Astrocyte (in vitro differentiated cells and primary cell): ENCODE data around the gene ANKMY2. TPM values are rescaled to one million over a fixed set of nuclear protein-coding genes. Genes with fewer than 3 reads are reported as not detected.

Experiments used
- DNase-seq: peaks from one replicate; pipeline ENCODE4 v3.0.0-alpha.2; 2010; ENCODE audit warnings: low read depth
- FAIRE-seq: peaks from 2 replicates; lab custom pipeline; 2011; peaks lifted over from hg19 to GRCh38; lab: Jason Lieb, UNC
- H2AFZ ChIP-seq: 2 replicates; pipeline ENCODE4 v1.6.0; 2012; ENCODE audit warnings: low read depth, low read length, inconsistent platforms
- H3K27ac ChIP-seq: 2 replicates; pipeline ENCODE4 v1.5.1; 2011; ENCODE audit warnings: low read depth, low read length, inconsistent platforms
- H3K27me3 ChIP-seq: 2 replicates; pipeline ENCODE4 v1.6.0; 2011; ENCODE audit warnings: low read length, inconsistent platforms; ENCODE audit not compliant: insufficient read depth
- H3K36me3 ChIP-seq: 2 replicates; pipeline ENCODE4 v1.5.1; 2011; ENCODE audit warnings: low read length, inconsistent platforms; ENCODE audit not compliant: insufficient read depth
- H3K4me1 ChIP-seq: 2 replicates; pipeline ENCODE4 v1.5.1; 2011; ENCODE audit warnings: low read length, inconsistent platforms; ENCODE audit not compliant: insufficient read depth
- H3K4me2 ChIP-seq: 2 replicates; pipeline ENCODE4 v1.6.0; 2012; ENCODE audit warnings: low read length, inconsistent platforms
- H3K4me3 ChIP-seq: 2 replicates; pipeline ENCODE4 v1.5.1; 2011; ENCODE audit warnings: low read depth, mild to moderate bottlenecking, low read length, inconsistent platforms; ENCODE audit not compliant: insufficient read depth
- H3K79me2 ChIP-seq: 2 replicates; pipeline ENCODE4 v1.6.0; 2012; ENCODE audit warnings: mild to moderate bottlenecking, low read length, inconsistent platforms; ENCODE audit not compliant: insufficient read depth
- H3K9ac ChIP-seq: 2 replicates; pipeline ENCODE4 v1.6.0; 2012; ENCODE audit warnings: mild to moderate bottlenecking, low read length, inconsistent platforms
- H3K9me3 ChIP-seq: 2 replicates; pipeline ENCODE4 v1.5.1; 2012; ENCODE audit warnings: low read depth, mild to moderate bottlenecking, low read length, inconsistent platforms; ENCODE audit not compliant: insufficient read depth
- H4K20me1 ChIP-seq: 2 replicates; pipeline ENCODE4 v1.6.0; 2012; ENCODE audit warnings: low read length, inconsistent platforms; ENCODE audit not compliant: insufficient read depth
- H3K27ac Mint-ChIP-seq: one replicate; pipeline ENCODE4 v1.8.0; 2021; ENCODE audit warnings: mild to moderate bottlenecking, mixed read lengths; ENCODE audit not compliant: unreplicated experiment
- H3K27me3 Mint-ChIP-seq: one replicate; pipeline ENCODE4 v1.8.0; 2021; ENCODE audit warnings: low read depth, mixed read lengths; ENCODE audit not compliant: unreplicated experiment
- H3K36me3 Mint-ChIP-seq: one replicate; pipeline ENCODE4 v1.8.0; 2021; ENCODE audit warnings: low read depth, mixed read lengths; ENCODE audit not compliant: unreplicated experiment
- H3K4me1 Mint-ChIP-seq: one replicate; pipeline ENCODE4 v1.8.0; 2021; ENCODE audit warnings: low read depth, mixed read lengths; ENCODE audit not compliant: unreplicated experiment
- H3K4me3 Mint-ChIP-seq: one replicate; pipeline ENCODE4 v1.8.0; 2021; ENCODE audit warnings: mild to moderate bottlenecking, moderate library complexity, mixed read lengths; ENCODE audit not compliant: unreplicated experiment
- H3K9me3 Mint-ChIP-seq: one replicate; pipeline ENCODE4 v1.8.0; 2021; ENCODE audit warnings: mild to moderate bottlenecking, mixed read lengths; ENCODE audit not compliant: unreplicated experiment
- EZH2 ChIP-seq: IDR thresholded peaks from 2 replicates; pipeline ENCODE4 v1.6.1; 2012; ENCODE audit warnings: mild to moderate bottlenecking, low read length, inconsistent platforms; ENCODE audit not compliant: insufficient read depth
- total RNA-seq: library from RNA; stranded (reverse); gene quantifications from 2 replicates; pipeline ENCODE4 v1.2.1, GENCODE V29; 2021
- TF ChIP-seq, protein P1 (sequence below): IDR thresholded peaks from 2 replicates; pipeline ENCODE4 v1.5.1; 2011; ENCODE audit warnings: low read depth, mild to moderate bottlenecking, inconsistent platforms, low read length, moderate library complexity; ENCODE audit not compliant: insufficient read depth

Gene ANKMY2
- total RNA-seq, 1 donor from 2014 or later: 21.9 TPM

DNA sequence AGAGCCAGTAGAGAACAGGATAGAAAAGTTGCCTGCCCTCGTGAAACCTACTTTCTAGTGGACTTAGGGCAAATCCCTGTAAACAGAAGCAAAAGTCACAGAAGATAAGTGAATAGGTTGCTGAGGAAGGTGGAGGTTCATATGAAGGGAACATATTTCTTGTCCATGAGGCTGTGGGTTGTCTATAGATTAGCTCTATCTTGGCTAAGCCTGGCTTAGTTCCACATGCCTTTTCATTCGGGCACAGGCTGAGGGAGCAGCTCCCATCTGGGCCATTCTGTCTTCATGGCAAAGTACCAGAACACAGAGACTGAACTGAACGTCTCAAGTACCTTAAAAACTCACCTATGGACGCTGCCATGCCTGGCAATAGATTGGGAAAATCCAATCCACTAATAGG, 45.7 kb upstream of the ANKMY2 start:
- no peak overlapping the region for H2AFZ ChIP-seq
- no peaks in the 10 kb centered on the region for H3K9me3 ChIP-seq
- no peaks in the 10 kb centered on the region for H3K27me3 Mint-ChIP-seq
- peaks cover 45% of the 10 kb centered on the region for H3K36me3 ChIP-seq
- no peak overlapping the region for H3K27ac Mint-ChIP-seq
- FAIRE-seq (no peak), DNase-seq (no peak)
- no peaks in the 10 kb centered on the region for H3K79me2 ChIP-seq
- H3K4me3 ChIP-seq: no peak overlapping the region
- peaks cover 4% of the 10 kb centered on the region for H3K4me1 ChIP-seq
- no peak overlapping the region for H3K9ac ChIP-seq
- no peak overlapping the region for H3K27ac ChIP-seq
- H3K4me3 Mint-ChIP-seq: no peak overlapping the region
- H3K36me3 Mint-ChIP-seq: peaks cover 9% of the 10 kb centered on the region
- peaks cover 15% of the 10 kb centered on the region for H3K4me1 Mint-ChIP-seq
- no peaks in the 10 kb centered on the region for H3K27me3 ChIP-seq
- no peak overlapping the region for H3K4me2 ChIP-seq
- no peaks in the 10 kb centered on the region for H3K9me3 Mint-ChIP-seq
- TF ChIP-seq, protein P1, sequence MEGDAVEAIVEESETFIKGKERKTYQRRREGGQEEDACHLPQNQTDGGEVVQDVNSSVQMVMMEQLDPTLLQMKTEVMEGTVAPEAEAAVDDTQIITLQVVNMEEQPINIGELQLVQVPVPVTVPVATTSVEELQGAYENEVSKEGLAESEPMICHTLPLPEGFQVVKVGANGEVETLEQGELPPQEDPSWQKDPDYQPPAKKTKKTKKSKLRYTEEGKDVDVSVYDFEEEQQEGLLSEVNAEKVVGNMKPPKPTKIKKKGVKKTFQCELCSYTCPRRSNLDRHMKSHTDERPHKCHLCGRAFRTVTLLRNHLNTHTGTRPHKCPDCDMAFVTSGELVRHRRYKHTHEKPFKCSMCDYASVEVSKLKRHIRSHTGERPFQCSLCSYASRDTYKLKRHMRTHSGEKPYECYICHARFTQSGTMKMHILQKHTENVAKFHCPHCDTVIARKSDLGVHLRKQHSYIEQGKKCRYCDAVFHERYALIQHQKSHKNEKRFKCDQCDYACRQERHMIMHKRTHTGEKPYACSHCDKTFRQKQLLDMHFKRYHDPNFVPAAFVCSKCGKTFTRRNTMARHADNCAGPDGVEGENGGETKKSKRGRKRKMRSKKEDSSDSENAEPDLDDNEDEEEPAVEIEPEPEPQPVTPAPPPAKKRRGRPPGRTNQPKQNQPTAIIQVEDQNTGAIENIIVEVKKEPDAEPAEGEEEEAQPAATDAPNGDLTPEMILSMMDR: no peak
- TF ChIP-seq EZH2: no peak
- H4K20me1 ChIP-seq: no peaks in the 10 kb centered on the region

DNA sequence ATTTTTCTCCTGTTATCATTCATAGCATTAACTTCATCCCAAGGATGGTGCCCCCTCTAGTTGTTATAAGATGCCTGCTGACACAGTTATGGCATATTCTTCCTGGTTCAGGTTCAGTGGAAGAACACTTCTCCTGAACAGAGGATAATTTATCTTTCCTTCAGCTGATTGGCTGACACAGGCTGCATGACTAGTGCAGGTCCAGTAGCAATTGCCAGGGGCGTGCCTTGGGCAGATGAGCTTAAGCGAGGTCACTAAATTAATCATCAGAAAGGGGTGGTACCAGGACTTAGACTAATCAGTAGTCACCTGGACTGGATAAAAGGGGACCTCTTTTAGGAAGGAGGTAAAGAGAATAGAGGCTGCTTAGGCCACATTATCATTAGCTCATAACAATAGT, 42.7 kb upstream of the ANKMY2 start:
- Histone ChIP-seq H3K27me3 (no peaks in the 10 kb centered on the region), H2AFZ (no peak overlapping the region), H3K9me3 (no peaks in the 10 kb centered on the region), H3K4me1 (no peaks in the 10 kb centered on the region), H3K4me2 (no peak overlapping the region), H3K4me3 (no peak overlapping the region), H3K9ac (no peak overlapping the region), H4K20me1 (no peaks in the 10 kb centered on the region), H3K79me2 (no peaks in the 10 kb centered on the region), H3K27ac (no peak overlapping the region), H3K36me3 (peaks cover 50% of the 10 kb centered on the region)
- DNase-seq: no peak
- H3K4me3 Mint-ChIP-seq: no peak overlapping the region
- TF ChIP-seq, protein P1: no peak
- no peak for TF ChIP-seq EZH2
- peaks cover 9% of the 10 kb centered on the region for H3K36me3 Mint-ChIP-seq
- no peaks in the 10 kb centered on the region for H3K27me3 Mint-ChIP-seq
- FAIRE-seq: no peak
- no peaks in the 10 kb centered on the region for H3K4me1 Mint-ChIP-seq
- no peak overlapping the region for H3K27ac Mint-ChIP-seq
- H3K9me3 Mint-ChIP-seq: no peaks in the 10 kb centered on the region

DNA sequence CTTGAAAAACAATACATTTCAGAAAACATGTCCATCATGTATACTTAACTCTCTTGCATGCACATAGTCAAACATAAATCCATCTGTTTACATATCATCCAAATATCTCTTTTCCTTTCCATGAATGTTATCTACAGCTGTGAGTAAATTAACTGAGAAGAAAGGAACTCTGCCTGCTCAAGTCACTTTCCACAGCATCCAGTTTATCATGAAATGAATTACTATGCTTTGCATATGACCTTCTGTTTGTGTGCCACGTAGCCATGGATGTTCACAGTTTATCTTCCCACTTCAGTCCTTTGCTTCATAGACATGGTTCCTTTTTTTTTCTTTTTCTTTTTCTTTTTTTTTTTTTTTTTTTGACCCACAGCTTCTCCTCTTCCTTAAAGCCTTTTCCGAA, 40.0 kb upstream of the ANKMY2 start:
- no peak overlapping the region for H3K27ac ChIP-seq
- H3K9ac ChIP-seq: no peak overlapping the region
- Mint-ChIP-seq H3K9me3 (no peaks in the 10 kb centered on the region), H3K27ac (peak overlapping the region; percentile 42), H3K36me3 (peaks cover 19% of the 10 kb centered on the region), H3K27me3 (no peaks in the 10 kb centered on the region), H3K4me1 (no peaks in the 10 kb centered on the region), H3K4me3 (no peak overlapping the region)
- no peak overlapping the region for H3K4me3 ChIP-seq
- no peak for DNase-seq
- no peaks in the 10 kb centered on the region for H3K79me2 ChIP-seq
- TF ChIP-seq, protein P1: no peak
- TF ChIP-seq EZH2: no peak
- no peaks in the 10 kb centered on the region for H3K9me3 ChIP-seq
- no peak for FAIRE-seq
- H2AFZ ChIP-seq: no peak overlapping the region
- H3K4me2 ChIP-seq: no peak overlapping the region
- H3K4me1 ChIP-seq: no peaks in the 10 kb centered on the region
- H3K36me3 ChIP-seq: peaks cover 55% of the 10 kb centered on the region
- no peaks in the 10 kb centered on the region for H4K20me1 ChIP-seq
- no peaks in the 10 kb centered on the region for H3K27me3 ChIP-seq
